SK-N-SH treated with all-trans-retinoic acid at 6 μM for 48 hours (cell line): ENCODE results near the gene PRKACA.

ENCODE experiments used
- RARB ChIP-seq: fragments of 250-450 bp; sonication (Bioruptor Pico); IDR thresholded peaks from 2 replicates; pipeline ENCODE4 v1.8.0; 2021; ENCODE audit warnings: mild to moderate bottlenecking, moderate library complexity
- TCF4 ChIP-seq: fragments of 250-450 bp; sonication (Bioruptor Pico); IDR thresholded peaks from 2 replicates; pipeline ENCODE4 v1.8.0; 2021; ENCODE audit warnings: mild to moderate bottlenecking, moderate library complexity, borderline replicate concordance
- ZFP30 ChIP-seq: fragments of 450-650 bp; formaldehyde crosslinking; IDR thresholded peaks from 2 replicates; pipeline ENCODE4 v1.5.0; 2022; ENCODE audit warnings: mild to moderate bottlenecking, moderate library complexity
- ZNF70 ChIP-seq: fragments of 450-650 bp; formaldehyde crosslinking; IDR thresholded peaks from 2 replicates; pipeline ENCODE4 v1.5.0; 2020; ENCODE audit warnings: mild to moderate bottlenecking, moderate library complexity
- TF ChIP-seq, protein P1 (sequence below): fragments of 250-450 bp; sonication (Bioruptor Pico); IDR thresholded peaks from 2 replicates; pipeline ENCODE4 v1.5.1; 2020; ENCODE audit warnings: low read depth, mild to moderate bottlenecking, moderate library complexity

DNA sequence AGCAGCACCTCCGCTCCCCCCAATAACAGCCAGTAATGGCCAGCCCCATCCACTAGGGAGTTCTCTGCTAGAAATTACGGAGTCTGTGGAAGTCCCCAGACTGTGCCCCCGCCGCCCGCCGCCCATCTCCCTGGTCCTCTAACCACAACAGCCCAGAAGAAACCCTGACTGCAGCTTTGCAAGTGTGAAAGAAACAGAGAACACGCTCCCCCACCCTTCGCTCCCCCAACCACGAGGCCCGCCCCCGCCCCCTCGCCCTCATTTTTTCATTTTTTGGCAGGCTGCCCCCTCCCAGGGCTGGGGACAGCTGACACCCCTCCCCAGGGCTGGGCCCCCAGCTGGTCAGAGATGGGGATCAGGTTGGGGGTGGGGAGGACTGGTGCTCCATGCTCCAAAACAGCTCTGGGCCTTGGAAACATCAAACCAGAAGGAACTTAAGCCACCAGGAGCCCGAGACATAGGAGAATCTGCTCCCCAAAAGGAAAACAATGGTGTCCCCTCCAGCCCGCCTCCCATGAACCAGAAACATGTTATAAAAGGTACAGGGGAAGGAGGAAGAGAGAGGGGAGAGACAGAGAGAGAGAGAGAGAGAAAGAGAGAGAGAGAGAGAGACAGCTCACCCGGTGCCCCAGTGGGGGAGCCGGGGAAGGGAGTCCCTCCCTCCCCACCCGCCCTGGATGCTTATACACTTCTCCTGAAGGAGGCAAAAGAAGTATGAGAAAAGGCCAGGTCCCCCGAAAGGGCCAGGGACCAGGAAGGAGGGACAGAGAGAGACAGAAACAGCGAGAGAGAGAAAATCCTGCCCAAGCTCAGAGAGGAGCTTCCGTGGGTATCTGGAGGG lies 48.6 kb upstream of the PRKACA start:
- TF ChIP-seq RARB (CRISPR knock-in tag) (no peak), ZFP30 (no peak), TCF4 (CRISPR knock-in tag) (no peak), ZNF70 (CRISPR knock-in tag) (no peak)
- TF ChIP-seq, protein P1, sequence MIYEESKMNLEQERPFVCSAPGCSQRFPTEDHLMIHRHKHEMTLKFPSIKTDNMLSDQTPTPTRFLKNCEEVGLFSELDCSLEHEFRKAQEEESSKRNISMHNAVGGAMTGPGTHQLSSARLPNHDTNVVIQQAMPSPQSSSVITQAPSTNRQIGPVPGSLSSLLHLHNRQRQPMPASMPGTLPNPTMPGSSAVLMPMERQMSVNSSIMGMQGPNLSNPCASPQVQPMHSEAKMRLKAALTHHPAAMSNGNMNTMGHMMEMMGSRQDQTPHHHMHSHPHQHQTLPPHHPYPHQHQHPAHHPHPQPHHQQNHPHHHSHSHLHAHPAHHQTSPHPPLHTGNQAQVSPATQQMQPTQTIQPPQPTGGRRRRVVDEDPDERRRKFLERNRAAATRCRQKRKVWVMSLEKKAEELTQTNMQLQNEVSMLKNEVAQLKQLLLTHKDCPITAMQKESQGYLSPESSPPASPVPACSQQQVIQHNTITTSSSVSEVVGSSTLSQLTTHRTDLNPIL = no peak
